Activated effector memory CD4-positive, alpha-beta T cell treated with Interleukin-2 at 50 U/mL for 16 hours (primary cell): ENCODE data around the gene CACNB4.
"Not testable (repeated sequence)": the region's sequence is repeated elsewhere in the genome, so short reads cannot be mapped to it uniquely, and the experiment has no call there.

Experiments used
- DNase-seq: peaks from one replicate; pipeline ENCODE4 v3.0.0-alpha.2; 2020

The CACNB4 gene

GRCh38 chr2:152049541-152049940 is 49.3 kb downstream of the CACNB4 start:
- no peak for DNase-seq

- DNase-seq: no peak
These were observed 50.9 kb downstream of the CACNB4 start for GRCh38 chr2:152047824-152048471.

- DNase-seq: no peak
These were observed 51.9 kb downstream of the CACNB4 start for GRCh38 chr2:152046940-152047339.

GRCh38 chr2:152042636-152043615 is 55.9 kb downstream of the CACNB4 start:
- no peak for DNase-seq

GRCh38 chr2:152038441-152038958 is 60.3 kb downstream of the CACNB4 start:
- no peak for DNase-seq

GRCh38 chr2:152037743-152038435 is 61.0 kb downstream of the CACNB4 start:
- no peak for DNase-seq

GRCh38 chr2:152036611-152037469 is 62.0 kb downstream of the CACNB4 start:
- DNase-seq: no peak

GRCh38 chr2:152034257-152034801 is 64.5 kb downstream of the CACNB4 start:
- no peak for DNase-seq

GRCh38 chr2:152033011-152033925 is 65.6 kb downstream of the CACNB4 start:
- no peak for DNase-seq

GRCh38 chr2:152031747-152032306 is 67.0 kb downstream of the CACNB4 start:
- no peak for DNase-seq

- not testable (repeated sequence) for DNase-seq
These were observed 68.1 kb downstream of the CACNB4 start for GRCh38 chr2:152030596-152031328.

GRCh38 chr2:152028182-152028862 is 70.5 kb downstream of the CACNB4 start:
- no peak for DNase-seq

- DNase-seq: peak; percentile 62
These were observed 73.1 kb downstream of the CACNB4 start for GRCh38 chr2:152025678-152026287.

GRCh38 chr2:152024477-152024876 is 74.4 kb downstream of the CACNB4 start:
- no peak for DNase-seq

GRCh38 chr2:152022090-152022489 is 76.8 kb downstream of the CACNB4 start:
- no peak for DNase-seq

- DNase-seq: not testable (repeated sequence)
These were observed 77.8 kb downstream of the CACNB4 start for GRCh38 chr2:152021001-152021400.

GRCh38 chr2:152019732-152020131 is 79.1 kb downstream of the CACNB4 start:
- DNase-seq: no peak
